GM12874 (cell line): ENCODE measurements around the gene CFAP61.

ENCODE experiments used
- CTCF ChIP-seq: IDR thresholded peaks from 2 replicates; pipeline ENCODE4 v1.5.1; 2011; ENCODE audit warnings: low read depth, mild to moderate bottlenecking, control low read depth, low read length, moderate library complexity; ENCODE audit not compliant: insufficient read depth

CFAP61 gene

GRCh38 chr20:20211274-20211987 is 159.1 kb downstream of the CFAP61 start:
- TF ChIP-seq CTCF = no peak

- TF ChIP-seq CTCF = no peak
Measured at GRCh38 chr20:20211988-20212518, 159.7 kb downstream of the CFAP61 start.

- TF ChIP-seq CTCF = no peak
Measured at GRCh38 chr20:20212675-20213096, 160.4 kb downstream of the CFAP61 start.

- TF ChIP-seq CTCF = no peak
Measured at GRCh38 chr20:20213526-20214121, 161.3 kb downstream of the CFAP61 start.

GRCh38 chr20:20214757-20215275 is 162.5 kb downstream of the CFAP61 start:
- TF ChIP-seq CTCF = no peak

- TF ChIP-seq CTCF = no peak
Measured at GRCh38 chr20:20215976-20216727, 163.8 kb downstream of the CFAP61 start.

- TF ChIP-seq CTCF = no peak
Measured at GRCh38 chr20:20216941-20217340, 164.6 kb downstream of the CFAP61 start.
